Ishikawa (cell line): ENCODE results near the gene MTRR.

Experiments
- EGR1 ChIP-seq: IDR thresholded peaks from 2 replicates; pipeline ENCODE4 v1.6.1; 2012
- EP300 ChIP-seq: IDR thresholded peaks from 2 replicates; pipeline ENCODE4 v1.6.1; 2012; ENCODE audit warnings: borderline replicate concordance
- FOXM1 ChIP-seq: IDR thresholded peaks from 2 replicates; pipeline ENCODE4 v1.6.1; 2012; ENCODE audit warnings: low read depth, borderline replicate concordance
- NFIC ChIP-seq: IDR thresholded peaks from 2 replicates; pipeline ENCODE4 v1.6.1; 2012
- RAD21 ChIP-seq: IDR thresholded peaks from 2 replicates; pipeline ENCODE4 v1.6.1; 2012; ENCODE audit warnings: low read depth
- TCF12 ChIP-seq: IDR thresholded peaks from 2 replicates; pipeline ENCODE4 v1.6.1; 2012; ENCODE audit warnings: low read depth
- TEAD4 ChIP-seq: IDR thresholded peaks from 2 replicates; pipeline ENCODE4 v1.6.1; 2012
- TF ChIP-seq, protein P1 (sequence below): IDR thresholded peaks from 2 replicates; pipeline ENCODE4 v1.6.1; 2012

DNA sequence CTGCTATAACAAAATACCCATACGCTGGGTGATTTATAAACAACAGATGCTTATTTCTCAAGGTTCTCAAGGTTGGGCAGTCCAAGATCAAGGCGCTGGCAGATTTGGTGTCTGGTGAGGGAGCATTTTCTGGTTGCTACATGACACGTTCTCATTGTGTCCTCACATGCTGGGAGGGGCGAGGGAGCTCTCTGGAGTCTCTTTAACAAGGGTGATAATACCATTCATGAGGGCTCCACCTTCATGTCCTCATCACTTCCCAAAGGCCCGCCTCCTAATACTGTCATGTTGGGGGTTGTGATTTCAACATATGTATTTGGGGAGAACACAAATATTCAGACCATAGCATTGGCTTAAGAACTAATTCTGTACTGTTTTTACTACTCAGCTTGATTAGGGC lies 22.6 kb upstream of the MTRR start:
- no peak for TF ChIP-seq EP300
- TF ChIP-seq, protein P1, sequence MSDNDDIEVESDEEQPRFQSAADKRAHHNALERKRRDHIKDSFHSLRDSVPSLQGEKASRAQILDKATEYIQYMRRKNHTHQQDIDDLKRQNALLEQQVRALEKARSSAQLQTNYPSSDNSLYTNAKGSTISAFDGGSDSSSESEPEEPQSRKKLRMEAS, result no peak
- TF ChIP-seq TEAD4, result no peak
- no peak for TF ChIP-seq EGR1
- no peak for TF ChIP-seq RAD21
- TF ChIP-seq NFIC, result no peak
- no peak for TF ChIP-seq FOXM1
- no peak for TF ChIP-seq TCF12
